H9 (cell line): Measurements from ENCODE around the gene NPR1. TPM values are rescaled to one million over a fixed set of nuclear protein-coding genes. Genes with fewer than 3 reads are reported as not detected.
"Not testable (repeated sequence)": the region's sequence is repeated elsewhere in the genome, so short reads cannot be mapped to it uniquely, and the experiment has no call there.

Source experiments
- DNase-seq: peaks from one replicate; pipeline ENCODE4 v3.0.0-alpha.2; 2017
- H2AFZ ChIP-seq: one replicate; pipeline ENCODE4 v1.6.1; 2013; ENCODE audit warnings: mild to moderate bottlenecking, low read length, control low read depth, moderate library complexity
- H2AK5ac ChIP-seq: 2 replicates; pipeline ENCODE4 v1.6.1; 2013; ENCODE audit warnings: low read length, control low read depth, mixed read lengths; ENCODE audit not compliant: insufficient read length
- H2BK120ac ChIP-seq: one replicate; pipeline ENCODE4 v1.6.1; 2013; ENCODE audit warnings: low read depth, mild to moderate bottlenecking, low read length, control low read depth, inconsistent platforms; ENCODE audit not compliant: poor library complexity, severe bottlenecking
- H2BK12ac ChIP-seq: 2 replicates; pipeline ENCODE4 v1.6.1; 2013; ENCODE audit warnings: low read length, control low read depth, mixed read lengths, low read depth; ENCODE audit not compliant: insufficient read length
- H2BK15ac ChIP-seq: 2 replicates; pipeline ENCODE4 v1.6.1; 2013; ENCODE audit warnings: low read depth, low read length, control low read depth
- H2BK20ac ChIP-seq: one replicate; pipeline ENCODE4 v1.6.1; 2013; ENCODE audit warnings: low read depth, mild to moderate bottlenecking, low read length, control low read depth, inconsistent platforms; ENCODE audit not compliant: poor library complexity, severe bottlenecking
- H2BK5ac ChIP-seq: 2 replicates; pipeline ENCODE4 v1.6.1; 2013; ENCODE audit warnings: low read length, control low read depth, mixed read lengths; ENCODE audit not compliant: insufficient read length
- H3K14ac ChIP-seq: 2 replicates; pipeline ENCODE4 v1.6.1; 2013; ENCODE audit warnings: low read length, control low read depth; ENCODE audit not compliant: insufficient read depth
- H3K18ac ChIP-seq: 2 replicates; pipeline ENCODE4 v1.6.1; 2013; ENCODE audit warnings: low read depth, mild to moderate bottlenecking, mixed read lengths, low read length, control low read depth; ENCODE audit not compliant: insufficient read length
- H3K23ac ChIP-seq: 2 replicates; pipeline ENCODE4 v1.6.1; 2013; ENCODE audit warnings: low read length, control low read depth, mixed read lengths, low read depth; ENCODE audit not compliant: insufficient read length
- H3K23me2 ChIP-seq: 2 replicates; pipeline ENCODE4 v1.6.1; 2013; ENCODE audit warnings: low read depth, mild to moderate bottlenecking, mixed read lengths, low read length, control low read depth; ENCODE audit not compliant: insufficient read length, poor library complexity, severe bottlenecking
- H3K27ac ChIP-seq: 2 replicates; pipeline ENCODE4 v1.5.1; 2013; ENCODE audit warnings: low read length, control low read depth, mixed read lengths, low read depth; ENCODE audit not compliant: insufficient read length
- H3K27me3 ChIP-seq: 2 replicates; pipeline ENCODE4 v1.6.1; 2013; ENCODE audit warnings: low read length, control low read depth, inconsistent platforms; ENCODE audit not compliant: insufficient read depth
- H3K4ac ChIP-seq: 2 replicates; pipeline ENCODE4 v1.6.1; 2013; ENCODE audit warnings: low read depth, mild to moderate bottlenecking, control low read depth, inconsistent platforms, low read length, moderate library complexity
- H3K4me1 ChIP-seq: 2 replicates; pipeline ENCODE4 v1.6.1; 2013; ENCODE audit warnings: low read length, control low read depth, inconsistent platforms; ENCODE audit not compliant: insufficient read depth
- H3K4me2 ChIP-seq: 2 replicates; pipeline ENCODE4 v1.6.1; 2013; ENCODE audit warnings: low read length, control low read depth, mixed read lengths; ENCODE audit not compliant: insufficient read length, insufficient read depth
- H3K56ac ChIP-seq: 2 replicates; pipeline ENCODE4 v1.6.1; 2013; ENCODE audit warnings: low read depth, mild to moderate bottlenecking, mixed read lengths, low read length, control low read depth; ENCODE audit not compliant: insufficient read length
- H3K79me1 ChIP-seq: 2 replicates; pipeline ENCODE4 v1.6.1; 2013; ENCODE audit warnings: low read depth, mild to moderate bottlenecking, moderate library complexity, low read length, control low read depth, inconsistent platforms; ENCODE audit not compliant: insufficient read depth, poor library complexity, severe bottlenecking
- H3K79me2 ChIP-seq: 2 replicates; pipeline ENCODE4 v1.6.1; 2013; ENCODE audit warnings: low read length, control low read depth, inconsistent platforms; ENCODE audit not compliant: insufficient read depth
- H3K9ac ChIP-seq: 2 replicates; pipeline ENCODE4 v1.6.1; 2013; ENCODE audit warnings: low read length, control low read depth, mixed read lengths; ENCODE audit not compliant: insufficient read length; ENCODE audit errors: extremely low read depth
- H3K9me3 ChIP-seq: one replicate; pipeline ENCODE4 v1.6.1; 2013; ENCODE audit warnings: low read depth, low read length, inconsistent platforms; ENCODE audit not compliant: control insufficient read depth
- H3T11ph ChIP-seq: one replicate; pipeline ENCODE4 v1.6.1; 2013; ENCODE audit warnings: mild to moderate bottlenecking, low read length, control low read depth, inconsistent platforms
- H4K20me1 ChIP-seq: one replicate; pipeline ENCODE4 v1.6.1; 2013; ENCODE audit not compliant: control insufficient read depth, insufficient read length, insufficient read depth
- H4K5ac ChIP-seq: 2 replicates; pipeline ENCODE4 v1.6.1; 2013; ENCODE audit warnings: low read depth, mild to moderate bottlenecking, mixed read lengths, low read length, control low read depth; ENCODE audit not compliant: insufficient read length
- H4K8ac ChIP-seq: replicated peaks from 2 replicates; pipeline ENCODE4 v1.6.1; 2013; ENCODE audit warnings: low read length, control low read depth, mixed read lengths, low read depth; ENCODE audit not compliant: insufficient read length
- H4K91ac ChIP-seq: 2 replicates; pipeline ENCODE4 v1.6.1; 2013; ENCODE audit warnings: low read depth, mild to moderate bottlenecking, moderate library complexity, mixed read lengths, low read length, control low read depth; ENCODE audit not compliant: insufficient read length
- H3K27ac Mint-ChIP-seq, 3 experiments: 2 replicates in 2 of 3; 3 replicates in 1 of 3; pipeline ENCODE4 v1.8.0; 2020 to 2021; ENCODE audit warnings: mixed read lengths in 3 of 3, mild to moderate bottlenecking in 1 of 3, moderate library complexity in 1 of 3
- H3K27me3 Mint-ChIP-seq: 2 replicates; pipeline ENCODE4 v1.8.0; 2021; ENCODE audit warnings: low read depth, mild to moderate bottlenecking, moderate library complexity, mixed read lengths
- H3K36me3 Mint-ChIP-seq, 3 experiments: 2 replicates in 2 of 3; 3 replicates in 1 of 3; pipeline ENCODE4 v1.8.0; 2020 to 2021; ENCODE audit warnings: low read depth in 3 of 3, mixed read lengths in 3 of 3; ENCODE audit not compliant: insufficient read depth in 1 of 3
- H3K4me1 Mint-ChIP-seq, 2 experiments: 2 replicates each; pipeline ENCODE4 v1.8.0; 2020; ENCODE audit warnings: mixed read lengths in 2 of 2
- H3K4me3 Mint-ChIP-seq, 2 experiments: 2 replicates in 1 of 2; 3 replicates in 1 of 2; pipeline ENCODE4 v1.8.0; 2020 to 2021; ENCODE audit warnings: mild to moderate bottlenecking in 2 of 2, mixed read lengths in 2 of 2, moderate library complexity in 1 of 2
- H3K9me3 Mint-ChIP-seq, 2 experiments: 2 replicates in 1 of 2; 3 replicates in 1 of 2; pipeline ENCODE4 v1.8.0; 2020; ENCODE audit warnings: mild to moderate bottlenecking in 2 of 2, mixed read lengths in 2 of 2, moderate library complexity in 1 of 2
- CTCF ChIP-seq: fragments of 200-600 bp; sonication (generic); conservative IDR thresholded peaks from 3 replicates; pipeline ENCODE4 v1.8.0; 2021; ENCODE audit warnings: antibody characterized with exemption, mild to moderate bottlenecking
- WGBS: extraction: QIAGEN DNeasy Blood & Tissue Kit; methylation state at CpG from one replicate; pipeline ENCODE4 v1.1.7; 2013; ENCODE audit warnings: missing lambda C conversion rate, low lambda C conversion rate, mixed read lengths; ENCODE audit not compliant: insufficient read length; ENCODE audit errors: extremely low coverage; 5-methylcytosine and 5-hydroxymethylcytosine counted together
- total RNA-seq: library from RNA; stranded (reverse); gene quantifications from 2 replicates; pipeline ENCODE4 v1.2.1, GENCODE V29; 2021

NPR1 gene
- total RNA-seq, 1 experiment from 2014 or later = 8.6 TPM

- H2BK15ac ChIP-seq, H2AK5ac ChIP-seq, H2BK12ac ChIP-seq, H2BK5ac ChIP-seq, H4K91ac ChIP-seq, H4K20me1 ChIP-seq, H3K27me3 Mint-ChIP-seq, H4K8ac ChIP-seq, H3K4ac ChIP-seq, H3K9me3 Mint-ChIP-seq, H3K23ac ChIP-seq, H3T11ph ChIP-seq, H2BK20ac ChIP-seq, H4K5ac ChIP-seq, H3K4me3 Mint-ChIP-seq, H3K9me3 ChIP-seq, DNase-seq, H3K4me1 ChIP-seq, H3K27me3 ChIP-seq, H3K56ac ChIP-seq: not testable (repeated sequence)
- Histone ChIP-seq H3K23me2 (peaks cover 11% of the 10 kb centered on the region), H3K14ac (peak overlapping the region; percentile 58; the same call in 1 of the 2 replicates), H3K79me1 (peaks cover 17% of the 10 kb centered on the region), H2AFZ (peak overlapping the region; percentile 91), H2BK120ac (peak overlapping the region; percentile 40), H3K18ac (peak overlapping the region; percentile 83), H3K4me2 (peak overlapping the region; percentile 89), H3K79me2 (peaks cover 15% of the 10 kb centered on the region), H3K9ac (peak overlapping the region; percentile 87), H3K27ac (peak overlapping the region; percentile 71)
- TF ChIP-seq CTCF = peak; percentile 34; the same call in 2 of the 3 replicates
- Mint-ChIP-seq H3K36me3 (peaks cover 0 to 36% (median 35%) of the 10 kb centered on the region in 3 experiments; a peak in 4 of 7 replicates), H3K4me1 (peaks cover 9 to 12% of the 10 kb centered on the region in 2 experiments; a peak in 3 of 4 replicates), H3K27ac (peak overlapping the region in 2 of 3 experiments; percentile 11 to 38; a peak in 2 of 7 replicates)
- no CpG with 5 or more reads among the region's 28 CpGs for WGBS
Measured at GRCh38 chr1:153671628-153672353, 6.7 kb upstream of the NPR1 start.
